Activated CD4-positive, CD25-positive, alpha-beta regulatory T cell treated with anti-CD3 and anti-CD28 coated beads, Interleukin-2, amount 50 U/mL, for 16 hours (primary cell): Measurements from ENCODE around the gene SUPT6H.
"Not testable (repeated sequence)": the region's sequence is repeated elsewhere in the genome, so short reads cannot be mapped to it uniquely, and the experiment has no call there.

ENCODE experiments used
- DNase-seq: peaks from one replicate; pipeline ENCODE4 v3.0.0-alpha.2; 2020; ENCODE audit warnings: low read depth, low spot score

Gene SUPT6H

GRCh38 chr17:28718333-28719020 is 56.5 kb downstream of the SUPT6H start:
- no peak for DNase-seq

GRCh38 chr17:28719021-28719433 is 57.0 kb downstream of the SUPT6H start:
- DNase-seq = no peak

- no peak for DNase-seq
These were observed 58.4 kb downstream of the SUPT6H start for GRCh38 chr17:28720247-28720996.

- not testable (repeated sequence) for DNase-seq
These were observed 59.0 kb downstream of the SUPT6H start for GRCh38 chr17:28720997-28721329.

- DNase-seq = no peak
These were observed 60.6 kb downstream of the SUPT6H start for GRCh38 chr17:28722417-28723158.

- DNase-seq = no peak
These were observed 61.3 kb downstream of the SUPT6H start for GRCh38 chr17:28723159-28723835.

GRCh38 chr17:28723836-28724499 is 62.0 kb downstream of the SUPT6H start:
- DNase-seq = not testable (repeated sequence)

GRCh38 chr17:28724500-28725165 is 62.6 kb downstream of the SUPT6H start:
- no peak for DNase-seq

- no peak for DNase-seq
These were observed 63.2 kb downstream of the SUPT6H start for GRCh38 chr17:28725166-28725659.

GRCh38 chr17:28725660-28726225 is 63.7 kb downstream of the SUPT6H start:
- no peak for DNase-seq

- no peak for DNase-seq
These were observed 64.2 kb downstream of the SUPT6H start, which contains the start of gene TLCD1 for GRCh38 chr17:28726226-28726626. Gene TLCD1, minus strand, starts transcription at chr17:28726233. Its CDS starts 136 bp downstream, at chr17:28726097.

- DNase-seq = peak; percentile 85
These were observed 64.9 kb downstream of the SUPT6H start for GRCh38 chr17:28726627-28727491.

GRCh38 chr17:28728364-28729200 is 66.6 kb downstream of the SUPT6H start, which contains the start of gene NEK8:
Gene NEK8, plus strand, starts transcription at chr17:28728788. Its CDS starts 26 bp downstream, at chr17:28728814.
- DNase-seq = peak; percentile 94

GRCh38 chr17:28729950-28730330 is 67.9 kb downstream of the SUPT6H start:
- DNase-seq = no peak

GRCh38 chr17:28733346-28733745 is 71.3 kb downstream of the SUPT6H start:
- DNase-seq = no peak

GRCh38 chr17:28734712-28735241 is 72.8 kb downstream of the SUPT6H start:
- no peak for DNase-seq

GRCh38 chr17:28735242-28735722 is 73.3 kb downstream of the SUPT6H start:
- no peak for DNase-seq
